ENCODE data around the gene PRKG2. TPM values are rescaled to one million over a fixed set of nuclear protein-coding genes. Genes with fewer than 3 reads are reported as not detected.

PRKG2 gene
- total RNA-seq, 1 experiment from 2014 or later = 0.59 TPM

DNA sequence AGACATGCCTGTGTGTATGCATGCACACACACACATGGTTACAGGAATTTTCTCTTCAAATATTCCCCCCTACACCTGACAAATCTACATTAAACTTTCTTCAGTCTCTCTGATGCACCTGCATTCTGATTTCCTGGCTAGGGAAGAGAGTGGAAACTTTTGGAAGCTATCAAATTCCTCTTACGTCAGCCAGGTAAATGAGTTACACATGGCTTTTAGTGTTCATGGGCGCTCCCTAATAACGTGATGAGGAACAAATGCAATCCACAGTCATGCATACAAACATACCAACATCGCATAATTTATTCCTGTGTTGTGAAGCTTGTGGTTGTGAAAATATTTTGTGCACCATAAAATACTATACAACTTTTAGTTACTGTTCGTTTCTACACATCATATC lies 149.6 kb downstream of the PRKG2 start:
- ChIA-PET POLR2A (no interaction called here), CTCF (no interaction called here)
- no peak overlapping the region for H3K4me3 ChIP-seq (ENCODE audit: low read depth in 2 of 2, low read length in 2 of 2)
- BruUV-seq (replicated peaks) = no TSS peak
- no peaks in the 10 kb centered on the region for H3K36me3 ChIP-seq (ENCODE audit: control insufficient read depth, insufficient read depth, low read length)
- intact Hi-C loops (cut with micrococcal nuclease; ENCODE audit: unreplicated experiment) = no loop called here
- no peaks in the 10 kb centered on the region for H3K4me1 ChIP-seq (ENCODE audit: control insufficient read depth, insufficient read depth, low read length)
- no peak overlapping the region for H3K27ac ChIP-seq (ENCODE audit: low read length)
- ATAC-seq (no peak), DNase-seq (ENCODE audit: low read depth, low spot score) (no peak)
- no peaks in the 10 kb centered on the region for H3K9me3 ChIP-seq (ENCODE audit: control insufficient read depth, insufficient read depth, low read depth, low read length)
- H3K27me3 ChIP-seq (ENCODE audit: control insufficient read depth, insufficient read depth, low read length) = no peaks in the 10 kb centered on the region
- in situ Hi-C loops (cut with HindIII; ENCODE audit: low pct_unique_long_range_greater_than_20kb, low sequenced_read_pairs) = no loop called here
- TF ChIP-seq, protein P1, sequence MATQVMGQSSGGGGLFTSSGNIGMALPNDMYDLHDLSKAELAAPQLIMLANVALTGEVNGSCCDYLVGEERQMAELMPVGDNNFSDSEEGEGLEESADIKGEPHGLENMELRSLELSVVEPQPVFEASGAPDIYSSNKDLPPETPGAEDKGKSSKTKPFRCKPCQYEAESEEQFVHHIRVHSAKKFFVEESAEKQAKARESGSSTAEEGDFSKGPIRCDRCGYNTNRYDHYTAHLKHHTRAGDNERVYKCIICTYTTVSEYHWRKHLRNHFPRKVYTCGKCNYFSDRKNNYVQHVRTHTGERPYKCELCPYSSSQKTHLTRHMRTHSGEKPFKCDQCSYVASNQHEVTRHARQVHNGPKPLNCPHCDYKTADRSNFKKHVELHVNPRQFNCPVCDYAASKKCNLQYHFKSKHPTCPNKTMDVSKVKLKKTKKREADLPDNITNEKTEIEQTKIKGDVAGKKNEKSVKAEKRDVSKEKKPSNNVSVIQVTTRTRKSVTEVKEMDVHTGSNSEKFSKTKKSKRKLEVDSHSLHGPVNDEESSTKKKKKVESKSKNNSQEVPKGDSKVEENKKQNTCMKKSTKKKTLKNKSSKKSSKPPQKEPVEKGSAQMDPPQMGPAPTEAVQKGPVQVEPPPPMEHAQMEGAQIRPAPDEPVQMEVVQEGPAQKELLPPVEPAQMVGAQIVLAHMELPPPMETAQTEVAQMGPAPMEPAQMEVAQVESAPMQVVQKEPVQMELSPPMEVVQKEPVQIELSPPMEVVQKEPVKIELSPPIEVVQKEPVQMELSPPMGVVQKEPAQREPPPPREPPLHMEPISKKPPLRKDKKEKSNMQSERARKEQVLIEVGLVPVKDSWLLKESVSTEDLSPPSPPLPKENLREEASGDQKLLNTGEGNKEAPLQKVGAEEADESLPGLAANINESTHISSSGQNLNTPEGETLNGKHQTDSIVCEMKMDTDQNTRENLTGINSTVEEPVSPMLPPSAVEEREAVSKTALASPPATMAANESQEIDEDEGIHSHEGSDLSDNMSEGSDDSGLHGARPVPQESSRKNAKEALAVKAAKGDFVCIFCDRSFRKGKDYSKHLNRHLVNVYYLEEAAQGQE (IDR thresholded peaks at IDR 0.05; ENCODE audit: insufficient read depth in 1 of 2, low read depth in 2 of 2, low read length in 1 of 2) = no peak
- TF ChIP-seq TCF7L2 (IDR thresholded peaks at IDR 0.05; ENCODE audit: low read depth, low read length) = no peak
- no peak for TF ChIP-seq SIN3A (IDR thresholded peaks at IDR 0.05; ENCODE audit: borderline replicate concordance, insufficient read depth, low read depth, low read length)
- no peak for TF ChIP-seq POLR2AphosphoS5 (IDR thresholded peaks at IDR 0.05; ENCODE audit: low read depth, low read length)
- no peak for TF ChIP-seq CTCF (IDR thresholded peaks at IDR 0.05)

DNA sequence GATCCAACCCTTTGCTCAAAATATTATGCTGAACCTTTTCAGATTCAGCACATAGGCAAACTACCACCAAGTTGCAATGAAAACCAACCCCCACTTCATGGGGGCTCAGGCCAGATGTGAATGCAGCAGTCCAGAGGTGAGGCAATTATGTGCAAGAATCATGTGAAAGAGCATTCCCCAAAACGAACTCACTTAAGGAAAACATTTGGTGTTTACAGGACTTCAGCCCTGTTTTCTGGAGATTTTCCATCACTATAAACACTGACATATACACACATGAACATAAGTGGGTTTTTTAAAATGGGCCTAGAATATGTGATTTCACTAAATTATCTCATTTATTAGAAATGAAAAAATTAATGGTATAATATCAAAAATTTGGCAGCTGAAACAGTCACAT lies 153.0 kb downstream of the PRKG2 start:
- no TSS peak for BruUV-seq (replicated peaks)
- Histone ChIP-seq H3K4me3 (ENCODE audit: low read depth in 2 of 2, low read length in 2 of 2) (no peak overlapping the region), H3K27me3 (ENCODE audit: control insufficient read depth, insufficient read depth, low read length) (no peaks in the 10 kb centered on the region), H3K27ac (ENCODE audit: low read length) (no peak overlapping the region), H3K4me1 (ENCODE audit: control insufficient read depth, insufficient read depth, low read length) (no peaks in the 10 kb centered on the region), H3K36me3 (ENCODE audit: control insufficient read depth, insufficient read depth, low read length) (no peaks in the 10 kb centered on the region), H3K9me3 (ENCODE audit: control insufficient read depth, insufficient read depth, low read depth, low read length) (no peaks in the 10 kb centered on the region)
- no peak for TF ChIP-seq CTCF (IDR thresholded peaks at IDR 0.05)
- TF ChIP-seq, protein P1 (IDR thresholded peaks at IDR 0.05; ENCODE audit: insufficient read depth in 1 of 2, low read depth in 2 of 2, low read length in 1 of 2) = no peak
- TF ChIP-seq SIN3A (IDR thresholded peaks at IDR 0.05; ENCODE audit: borderline replicate concordance, insufficient read depth, low read depth, low read length) = no peak
- no peak for TF ChIP-seq TCF7L2 (IDR thresholded peaks at IDR 0.05; ENCODE audit: low read depth, low read length)
- TF ChIP-seq POLR2AphosphoS5 (IDR thresholded peaks at IDR 0.05; ENCODE audit: low read depth, low read length) = no peak
- in situ Hi-C loops (cut with HindIII; ENCODE audit: low pct_unique_long_range_greater_than_20kb, low sequenced_read_pairs) = no loop called here
- ATAC-seq = no peak
- ChIA-PET POLR2A (no interaction called here), CTCF (no interaction called here)
- no peak for DNase-seq (ENCODE audit: low read depth, low spot score)
- intact Hi-C loops (cut with micrococcal nuclease; ENCODE audit: unreplicated experiment) = no loop called here
